ENCODE results near the gene OR2AG2.

OR2AG2 gene

DNA sequence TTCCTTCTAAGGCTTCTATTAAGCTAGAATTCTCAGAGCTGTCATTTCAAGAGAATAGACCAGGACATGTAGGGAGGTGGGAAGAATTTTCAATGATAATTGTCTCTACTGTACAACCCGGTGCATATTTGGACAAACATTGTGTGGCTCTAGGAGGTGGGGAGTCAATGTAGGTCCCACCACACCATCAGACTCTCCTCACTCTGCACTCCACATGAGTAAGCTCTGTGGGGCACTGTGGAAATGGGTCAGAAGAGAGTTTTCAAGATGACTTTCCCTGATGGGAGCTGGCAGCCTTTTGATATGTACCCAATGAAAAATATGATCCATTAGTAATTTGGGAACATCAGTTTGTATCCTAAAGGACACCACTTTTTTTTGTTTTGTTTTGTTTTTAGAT lies 33.2 kb downstream of the OR2AG2 start:
- no peak for DNase-seq

DNA sequence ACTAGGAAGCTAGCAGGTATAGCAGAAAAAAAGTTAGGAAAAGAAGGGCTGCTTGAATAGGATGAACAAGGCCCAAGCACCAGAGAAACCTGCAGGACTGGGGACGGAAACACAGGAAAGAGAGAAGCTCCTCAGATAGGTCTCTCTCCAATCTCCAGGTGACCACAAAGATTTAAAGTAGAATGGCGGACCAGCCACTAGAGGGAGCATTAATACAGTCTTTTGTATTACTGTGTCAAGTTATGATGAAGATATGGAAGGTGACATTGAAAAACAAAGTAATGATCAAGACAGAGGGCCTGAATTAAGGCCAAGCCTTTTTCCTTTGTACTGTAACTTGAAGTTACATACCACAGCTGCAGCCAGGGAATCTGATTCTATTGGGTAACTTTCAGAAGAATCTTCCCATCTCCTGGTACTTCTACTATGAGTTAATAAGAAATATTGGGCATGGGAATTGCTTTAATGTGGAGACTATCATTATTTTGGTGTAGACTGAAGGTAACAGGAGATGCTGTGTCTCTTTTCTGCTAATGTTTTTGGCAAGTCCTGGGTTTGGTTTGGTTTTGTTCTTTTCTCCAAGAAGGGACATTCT lies 33.8 kb downstream of the OR2AG2 start:
- DNase-seq = peak in 1 of 2 donors; percentile 0

DNA sequence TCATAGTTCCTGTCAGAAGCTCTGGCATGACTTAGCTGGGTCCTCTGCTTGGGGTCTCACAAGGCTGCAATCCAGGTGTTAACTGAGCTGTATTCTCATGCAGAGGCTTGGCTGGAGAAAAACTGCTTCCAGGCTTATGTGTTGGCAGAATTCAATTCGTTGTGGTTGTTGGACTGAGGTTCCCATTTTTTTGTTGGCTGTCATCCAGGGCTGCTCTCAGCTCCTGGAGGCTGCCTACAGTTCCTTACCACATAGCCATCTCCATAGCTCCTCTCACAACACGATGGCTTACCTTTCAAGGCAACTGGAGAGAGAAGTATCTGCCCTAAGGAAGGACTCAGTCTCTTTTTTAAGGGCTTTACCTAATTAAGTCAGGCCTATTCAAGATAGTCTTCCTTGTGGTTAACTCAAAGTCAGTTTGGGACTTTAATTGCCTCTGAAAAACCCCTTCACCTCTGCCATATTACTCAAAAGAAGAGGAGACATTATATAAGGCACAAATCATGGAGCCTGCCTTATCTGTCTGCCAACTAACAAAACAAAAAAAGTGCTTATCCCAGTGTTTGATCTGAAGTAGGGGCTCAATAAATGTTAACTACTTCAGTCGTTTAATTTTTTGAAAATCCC lies 35.2 kb downstream of the OR2AG2 start:
- no peak for DNase-seq

DNA sequence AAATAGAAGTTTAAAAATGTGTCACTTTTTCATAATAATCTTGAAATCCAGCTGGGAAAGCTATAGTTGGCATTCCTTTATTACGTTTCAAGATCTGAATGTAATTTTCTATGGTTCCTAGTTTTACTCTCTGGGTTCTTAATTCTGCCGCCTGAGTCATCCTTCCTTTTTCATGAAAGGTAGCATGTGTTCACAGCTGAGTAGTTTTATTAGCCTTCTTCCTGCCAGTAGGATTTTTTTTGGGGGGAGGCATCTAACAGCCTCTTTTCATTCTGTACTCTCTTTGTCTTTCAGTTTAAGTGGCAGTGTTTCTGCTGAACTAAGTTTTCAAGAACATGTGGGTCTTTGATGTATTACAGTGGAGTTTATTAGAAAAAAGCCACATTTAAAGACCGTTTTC lies 36.5 kb downstream of the OR2AG2 start:
- DNase-seq = no peak

DNA sequence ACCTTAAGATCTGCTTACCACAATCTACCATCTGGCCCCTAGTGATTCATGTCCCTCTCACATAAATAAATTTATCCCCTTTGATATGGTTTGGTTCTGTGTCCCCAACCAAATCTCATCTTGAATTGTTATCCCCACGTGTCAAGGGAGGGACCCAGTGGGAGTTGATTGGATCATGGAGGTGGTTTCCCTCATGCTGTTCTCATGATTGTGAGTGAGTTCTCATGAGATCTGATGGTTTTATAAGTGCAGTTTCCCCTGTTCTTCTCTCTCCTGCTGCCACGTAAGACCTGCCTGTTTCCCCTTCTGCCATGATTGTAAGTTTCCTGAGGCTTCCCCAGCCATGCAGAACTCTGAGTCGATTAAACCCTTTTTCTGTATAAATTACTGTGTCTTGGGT lies 37.2 kb downstream of the OR2AG2 start:
- DNase-seq = no peak

DNA sequence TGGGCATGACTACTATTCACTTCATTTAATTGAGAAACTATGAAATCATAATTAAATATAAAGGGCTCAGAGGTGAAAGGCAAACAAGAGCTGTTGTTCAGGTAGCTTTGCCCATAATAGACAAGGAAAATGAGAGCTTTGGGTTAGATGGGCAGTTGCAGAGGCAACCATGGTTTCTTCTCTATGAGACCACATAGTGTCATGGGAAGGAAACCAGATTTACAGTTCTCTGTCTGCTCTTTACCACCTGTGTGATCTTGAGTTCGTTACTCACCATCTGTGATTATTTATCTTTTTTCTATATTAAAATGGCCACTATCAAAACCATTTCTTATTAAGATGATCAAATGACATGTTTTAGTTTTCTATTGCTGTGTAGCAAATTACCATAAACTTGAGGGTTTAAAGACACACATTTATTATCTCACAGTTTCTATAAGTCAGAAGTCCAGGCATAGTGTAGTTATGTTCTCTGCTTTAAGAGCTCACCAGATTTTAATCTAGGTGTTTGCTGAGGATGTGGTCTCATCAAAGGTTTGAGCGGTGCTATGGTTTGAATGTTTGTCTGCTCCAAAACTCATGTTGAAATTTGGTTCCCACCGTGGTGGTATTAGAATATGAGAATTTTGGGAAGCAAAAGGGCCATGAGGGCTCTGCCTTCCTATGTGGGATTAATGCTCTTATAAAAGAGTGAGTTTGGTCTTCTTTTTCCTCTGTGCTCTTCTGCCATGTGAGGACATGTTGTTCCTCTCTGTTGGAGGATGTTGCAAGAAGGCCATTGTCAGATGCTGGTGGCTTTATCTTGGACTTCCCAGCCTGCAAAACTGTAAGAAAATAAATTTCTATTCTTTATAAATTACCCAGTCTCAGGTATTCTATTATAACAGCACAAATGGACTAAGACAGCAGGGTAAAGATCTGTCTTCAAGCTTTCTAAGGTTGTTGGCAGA lies 38.2 kb downstream of the OR2AG2 start:
- DNase-seq = no peak

DNA sequence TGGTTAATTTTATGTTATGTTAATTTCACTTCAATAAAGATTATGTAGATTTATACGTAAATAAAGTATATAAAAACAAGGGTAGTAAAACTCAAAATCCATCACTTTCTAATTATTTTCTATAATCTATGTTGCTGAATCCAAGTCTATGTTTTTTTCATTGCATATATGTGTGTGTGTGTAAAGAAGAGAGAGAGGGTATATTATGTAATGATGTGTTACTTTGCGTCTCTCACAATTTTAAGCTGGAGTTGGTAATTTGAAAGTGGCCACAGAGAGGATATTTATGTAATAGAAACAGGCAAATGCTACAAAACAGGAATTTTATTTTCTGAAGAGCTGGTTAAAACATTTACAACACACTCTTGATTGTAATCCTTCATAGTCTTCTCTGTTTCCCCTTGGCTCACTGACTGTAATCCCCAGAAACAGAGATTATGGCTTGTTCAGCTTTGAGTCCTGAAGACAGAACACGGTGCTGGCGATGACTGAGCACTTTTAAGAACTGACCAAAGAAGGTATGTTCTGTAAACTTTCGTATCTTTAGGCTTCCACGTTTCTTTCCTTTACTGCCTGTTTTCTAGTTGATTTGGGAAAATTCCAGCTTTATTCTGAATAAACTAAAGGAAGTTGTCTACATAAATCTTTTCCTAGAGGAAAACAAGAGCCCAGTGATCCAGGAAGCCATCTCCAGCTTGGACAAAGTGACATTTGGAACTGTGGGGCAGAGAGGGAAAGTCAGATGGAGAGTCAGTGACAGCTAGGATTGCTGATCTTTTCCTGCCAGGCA lies 43.6 kb downstream of the OR2AG2 start:
- no peak for DNase-seq

DNA sequence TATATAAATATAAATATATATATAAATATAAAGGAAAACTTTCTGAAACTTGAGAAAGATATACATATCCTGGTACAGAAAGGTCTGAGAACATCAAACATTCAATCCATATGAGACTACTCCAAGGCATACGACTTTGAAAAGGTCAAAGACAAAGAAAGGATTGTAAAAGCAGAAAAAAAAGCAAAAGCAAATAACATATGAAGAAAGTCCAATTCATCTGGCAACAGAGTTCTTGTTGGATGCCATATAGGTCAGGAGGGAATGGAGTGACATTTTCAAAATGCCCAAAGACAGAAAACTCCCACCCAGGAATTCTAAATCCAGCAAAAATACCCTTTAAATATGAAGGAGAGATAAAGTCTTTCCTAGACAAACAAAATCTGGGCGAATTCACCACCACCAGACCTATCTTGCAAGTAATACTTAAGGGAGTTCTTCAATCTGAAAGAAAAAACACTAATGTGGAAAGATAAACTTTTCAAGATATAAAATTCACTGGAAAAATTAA lies 46.3 kb downstream of the OR2AG2 start:
- no peak for DNase-seq

DNA sequence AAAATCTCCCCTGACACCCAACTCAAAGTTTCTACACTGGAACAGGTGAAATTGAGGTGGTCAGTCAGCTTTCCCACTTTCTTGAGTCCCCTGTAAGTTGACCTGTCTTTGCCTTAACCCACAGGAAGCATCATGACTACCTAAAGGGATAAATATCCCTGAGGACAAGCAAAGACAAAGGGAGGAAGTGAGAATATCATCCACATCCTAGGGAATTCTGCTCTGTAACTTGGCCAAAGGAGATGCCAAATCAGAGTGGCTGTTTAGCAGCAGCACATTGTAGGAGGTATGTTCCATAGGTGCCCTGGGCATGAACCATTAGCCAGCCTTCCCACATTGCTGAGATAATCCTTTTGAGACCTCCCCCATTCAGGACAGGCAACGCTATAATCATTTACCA lies 47.8 kb downstream of the OR2AG2 start:
- DNase-seq = no peak

DNA sequence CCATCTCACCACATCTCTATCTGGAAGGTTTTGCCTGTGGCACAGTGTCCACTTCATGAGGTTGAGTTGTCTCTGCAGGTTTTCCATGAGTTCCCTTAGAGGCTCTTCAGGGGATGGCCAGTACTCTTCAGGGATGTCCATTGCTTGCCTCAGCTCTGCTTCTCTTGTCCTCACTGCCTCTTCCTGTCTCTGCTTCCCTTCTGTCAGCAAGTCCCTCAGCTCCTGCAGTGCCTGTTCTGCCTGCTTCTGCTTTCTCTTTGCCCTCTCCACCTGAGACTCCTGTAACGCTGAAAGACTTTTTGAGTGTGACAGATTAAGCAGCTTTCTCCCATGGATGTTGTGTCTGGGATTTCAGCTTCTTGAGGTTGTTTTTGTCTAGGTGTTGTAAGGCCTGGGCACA lies 50.4 kb downstream of the OR2AG2 start:
- no peak for DNase-seq

DNA sequence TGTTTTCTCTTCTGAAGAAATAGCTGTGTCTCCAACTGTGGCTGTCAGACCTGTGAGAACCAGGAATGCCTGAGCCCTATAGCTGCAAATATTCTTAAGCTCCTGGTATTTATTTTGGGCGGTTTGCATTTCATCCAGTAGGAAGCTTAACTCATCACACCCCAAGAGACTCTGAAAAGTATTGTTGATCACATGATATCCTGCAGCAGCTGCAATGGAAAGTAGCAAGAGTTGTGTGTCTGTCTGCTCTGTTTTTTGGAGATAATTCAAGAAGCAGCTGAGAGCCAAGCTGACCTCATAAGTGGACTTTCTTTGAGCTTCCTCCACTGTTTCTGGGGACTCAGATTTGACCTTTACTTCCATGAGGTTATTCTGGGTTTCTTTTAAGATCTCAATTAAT lies 52.2 kb downstream of the OR2AG2 start:
- DNase-seq = no peak

DNA sequence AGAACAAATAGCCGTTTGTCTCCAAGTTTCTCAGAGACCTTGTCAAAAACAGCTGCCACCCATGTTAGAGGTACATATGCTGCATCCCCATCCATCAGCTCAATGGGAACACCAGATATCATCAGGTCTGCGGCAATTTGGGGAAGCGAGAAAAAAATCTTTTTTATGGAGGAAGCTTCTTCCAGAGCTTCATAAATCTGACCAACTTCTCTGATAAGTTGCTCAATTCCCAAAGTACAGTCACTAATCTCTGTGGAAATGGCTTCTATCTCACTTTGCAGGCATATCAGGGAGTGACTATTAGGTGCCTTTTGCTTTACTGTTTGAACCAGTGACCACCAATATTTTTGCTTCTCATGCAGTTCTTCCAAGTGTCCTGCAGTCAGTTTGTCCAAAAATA lies 54.4 kb downstream of the OR2AG2 start:
- no peak for DNase-seq
